HepG2 (cell line): Measurements from ENCODE around the gene NHERF2. TPM values are rescaled to one million over a fixed set of nuclear protein-coding genes. Genes with fewer than 3 reads are reported as not detected.

Source experiments
- ATAC-seq: fragments of 200-7000 bp; cut with Tn5 transposase; 3 replicates; pipeline ENCODE4 v1.9.1; 2020; ENCODE audit warnings: mild to moderate bottlenecking, moderate library complexity
- Bru-seq: library from RNA; stranded (reverse); fragments of 400-500 nt; gene quantifications from one replicate; lab custom pipeline; 2021; lab: Mats Ljungman, UMichigan
- BruChase-seq, 2 experiments: library from RNA; stranded (reverse); fragments of 400-500 nt; gene quantifications; one replicate each; lab custom pipeline; 2021; lab: Mats Ljungman, UMichigan
- BruUV-seq: library from RNA; stranded (reverse); fragments of 400-500 nt; replicated peaks from 2 replicates; lab custom pipeline; 2021; lab: Mats Ljungman, UMichigan
- CTCF ChIA-PET: fragments of 300-600 bp; formaldehyde crosslinking; extraction: SDS; loops from one replicate; lab custom pipeline; 2021; ENCODE audit warnings: low total read pairs, inconsistent platforms, low intra/inter-chr PET ratio; lab: Yijun Ruan, JAX
- POLR2A ChIA-PET: fragments of 350-600 bp; sonication (Branson Sonifier 250); formaldehyde crosslinking; loops from one replicate; lab custom pipeline; 2020; ENCODE audit warnings: antibody characterized with exemption, inconsistent platforms; lab: Yijun Ruan, JAX
- DNase-seq: peaks from one replicate; pipeline ENCODE4 v3.0.0-alpha.2; 2015; ENCODE audit warnings: low spot score
- FAIRE-seq: peaks from 3 replicates; lab custom pipeline; 2011; peaks lifted over from hg19 to GRCh38; lab: Jason Lieb, UNC
- H2AFZ ChIP-seq: one replicate; pipeline ENCODE4 v1.6.1; 2011; ENCODE audit warnings: low read length, inconsistent platforms
- H3K27ac ChIP-seq: fragments of 300-600 bp; 3 replicates; pipeline ENCODE4 v1.8.0; 2011; ENCODE audit warnings: mixed run types, mild to moderate bottlenecking, mixed read lengths, low read length, inconsistent platforms; ENCODE audit not compliant: insufficient read depth; ENCODE audit errors: extremely low read length
- H3K27me3 ChIP-seq, 2 experiments: fragments of 200-600 bp in 1 of 2; 2 replicates in 1 of 2; 3 replicates in 1 of 2; pipeline versions ENCODE4 v1.6.0 to v1.8.0; 2011; ENCODE audit warnings: low read length in 2 of 2, mild to moderate bottlenecking in 2 of 2, moderate library complexity in 2 of 2, inconsistent platforms in 1 of 2; ENCODE audit not compliant: insufficient read depth in 2 of 2, control insufficient read depth in 1 of 2
- H3K36me3 ChIP-seq, 2 experiments: fragments of 200-600 bp in 1 of 2; replicated peaks in 1 of 2; 2 replicates in 1 of 2; 3 replicates in 1 of 2; pipeline versions ENCODE4 v1.5.1 to v1.8.0; 2011; ENCODE audit warnings: low read length in 2 of 2, inconsistent platforms in 1 of 2; ENCODE audit not compliant: insufficient read depth in 2 of 2, control insufficient read depth in 1 of 2
- H3K4me1 ChIP-seq: 2 replicates; pipeline ENCODE4 v1.5.1; 2012; ENCODE audit warnings: low read length, inconsistent platforms; ENCODE audit not compliant: insufficient read depth
- H3K4me2 ChIP-seq: 2 replicates; pipeline ENCODE4 v1.6.0; 2011; ENCODE audit warnings: low read depth, low read length, inconsistent platforms
- H3K4me3 ChIP-seq, 3 experiments: fragments of 200-600 bp in 1 of 3; sonication (generic), shearing (Covaris generic) in 1 of 3; replicated peaks in 1 of 3; 2 replicates each; pipeline ENCODE4 v1.5.1; 2011 to 2016; ENCODE audit warnings: low read length in 3 of 3, inconsistent platforms in 2 of 3, low read depth in 2 of 3, mild to moderate bottlenecking in 2 of 3, control low read depth in 1 of 3, mixed read lengths in 1 of 3; ENCODE audit not compliant: insufficient read depth in 1 of 3
- H3K79me2 ChIP-seq: one replicate; pipeline ENCODE4 v1.6.1; 2011; ENCODE audit warnings: low read length, inconsistent platforms; ENCODE audit not compliant: insufficient read depth
- H3K9ac ChIP-seq: 2 replicates; pipeline ENCODE4 v1.6.0; 2011; ENCODE audit warnings: mild to moderate bottlenecking, low read depth, low read length, inconsistent platforms; ENCODE audit not compliant: insufficient read depth
- H3K9me3 ChIP-seq: 2 replicates; pipeline ENCODE4 v1.5.1; 2012; ENCODE audit warnings: mild to moderate bottlenecking, low read length
- H4K20me1 ChIP-seq: 2 replicates; pipeline ENCODE4 v1.6.0; 2011; ENCODE audit warnings: inconsistent platforms, mild to moderate bottlenecking, low read length, moderate library complexity; ENCODE audit not compliant: insufficient read depth
- BCL6 ChIP-seq: IDR thresholded peaks from 2 replicates; pipeline ENCODE4 v1.6.1; 2016; ENCODE audit warnings: missing genetic modification reagents, missing compliant biosample characterization
- KDM5A ChIP-seq: fragments of 200-600 bp; sonication (generic); IDR thresholded peaks from 2 replicates; pipeline ENCODE4 v1.7.0; 2018; ENCODE audit warnings: antibody characterized with exemption, mild to moderate bottlenecking, low read length, borderline replicate concordance
- MED13 ChIP-seq: sonication (generic); formaldehyde crosslinking; IDR thresholded peaks from 2 replicates; pipeline ENCODE4 v1.5.0; 2020; ENCODE audit warnings: missing genetic modification reagents
- PPARG ChIP-seq: conservative IDR thresholded peaks from 2 replicates; pipeline ENCODE4 v1.6.1; 2016; ENCODE audit warnings: missing biosample characterization, missing genetic modification reagents
- RBM22 ChIP-seq: fragments of 200-400 bp; formaldehyde crosslinking; optimal IDR thresholded peaks from 2 replicates; pipeline ENCODE3; 2017; ENCODE audit warnings: mild to moderate bottlenecking, low read length, moderate library complexity
- SATB2 ChIP-seq: sonication (generic); formaldehyde crosslinking; IDR thresholded peaks from 2 replicates; pipeline ENCODE4 v1.5.0; 2020; ENCODE audit warnings: missing genetic modification reagents
- SOX6 ChIP-seq, 2 experiments: fragments of 450-650 bp in 1 of 2; sonication (generic) in 1 of 2; formaldehyde crosslinking in 1 of 2; IDR thresholded peaks; 2 replicates each; pipeline versions ENCODE4 v1.4.0 to v1.6.1; 2017 to 2020; ENCODE audit warnings: antibody characterized with exemption in 1 of 2, mild to moderate bottlenecking in 1 of 2, missing genetic modification reagents in 1 of 2
- ZNF317 ChIP-seq: sonication (generic); formaldehyde crosslinking; IDR thresholded peaks from 2 replicates; pipeline ENCODE4 v1.5.0; 2020; ENCODE audit warnings: mild to moderate bottlenecking, missing genetic modification reagents
- ZNF501 ChIP-seq: sonication (generic); formaldehyde crosslinking; IDR thresholded peaks from 2 replicates; pipeline ENCODE4 v1.5.1; 2020; ENCODE audit warnings: mild to moderate bottlenecking, moderate library complexity, missing genetic modification reagents
- ZNF644 ChIP-seq: IDR thresholded peaks from 2 replicates; pipeline ENCODE4 v1.6.1; 2016; ENCODE audit warnings: low read depth
- WGBS: methylation state at CpG from one replicate; pipeline ENCODE4 v1.1.6; 2017; ENCODE audit warnings: low lambda C conversion rate; 5-methylcytosine and 5-hydroxymethylcytosine counted together
- in situ Hi-C: cut with HindIII; loops from 2 replicates; pipeline ENCODE4 v1.10.0; 2017; ENCODE audit warnings: low pct_unique_long_range_greater_than_20kb; ENCODE audit not compliant: extremely low pct_ligation_motif_present
- intact Hi-C: fragments of 100-400 bp; cut with micrococcal nuclease; formaldehyde crosslinking; loops from one replicate; pipeline ENCODE4 v1.10.0; 2022; ENCODE audit not compliant: unreplicated experiment
- long read RNA-seq, 2 experiments: library from RNA in 1 of 2; library from polyadenylated mRNA in 1 of 2; stranded (forward) in 1 of 2; unstranded in 1 of 2; transcript quantifications; one replicate each; pipeline ENCODE4 v2.0.0, GENCODE V29; 2019 to 2022
- polyA minus RNA-seq, 3 experiments: library from RNA; depleted of rRNA, polyadenylated mRNA; stranded (reverse); fragments of >200 nt; gene quantifications; 2 replicates each; pipeline ENCODE4 v1.2.3, GENCODE V29; 2011; ENCODE audit warnings: low replicate concordance in 1 of 3
- polyA plus RNA-seq, 8 experiments: library from polyadenylated mRNA; depleted of rRNA in 3 of 8; stranded (reverse) in 7 of 8; unstranded in 1 of 8; fragments of >200 nt; fragmentation: Illumina TruSeq in 4 of 8; extraction: Trizol in 4 of 8; gene quantifications; 2 replicates each; pipeline versions ENCODE4 v1.2.1 to v1.2.3, GENCODE V29; 2011 to 2016; ENCODE audit warnings: low read depth in 4 of 8, missing spikeins in 1 of 8, mixed read lengths in 1 of 8; ENCODE audit not compliant: insufficient read depth in 1 of 8
- total RNA-seq, 5 experiments: library from RNA; depleted of rRNA; stranded (reverse); fragments of >200 nt; fragmentation: Illumina TruSeq; extraction: Trizol; gene quantifications; 2 replicates each; pipeline ENCODE4 v1.2.3, GENCODE V29; 2016; ENCODE audit warnings: low read depth in 1 of 5
- TF ChIP-seq, protein P1 (sequence below): sonication (generic); formaldehyde crosslinking; IDR thresholded peaks from 2 replicates; pipeline ENCODE4 v1.4.0; 2020; ENCODE audit warnings: mild to moderate bottlenecking, missing genetic modification reagents
- TF ChIP-seq, protein P2 (sequence below): sonication (generic); formaldehyde crosslinking; IDR thresholded peaks from 2 replicates; pipeline ENCODE4 v1.5.1; 2020; ENCODE audit warnings: mild to moderate bottlenecking, missing genetic modification reagents, moderate library complexity
- TF ChIP-seq, protein P3 (sequence below): sonication (generic); formaldehyde crosslinking; IDR thresholded peaks from 2 replicates; pipeline ENCODE4 v1.8.0; 2022; ENCODE audit warnings: missing genetic modification reagents, low read depth, mild to moderate bottlenecking, borderline replicate concordance

The NHERF2 gene
- total RNA-seq (2016; rRNA removed; fragmentation: Illumina TruSeq; extraction: Trizol): 15.8 and 23.7 TPM in 2 replicates
- 17.2 and 21.7 TPM in 2 replicates for total RNA-seq (2016; cell fraction: cytosol; rRNA removed; fragmentation: Illumina TruSeq; extraction: Trizol; ENCODE audit: low read depth)
- 14.8 and 26.0 TPM in 2 replicates for total RNA-seq (2016; cell fraction: insoluble cytoplasmic fraction; rRNA removed; fragmentation: Illumina TruSeq; extraction: Trizol)
- total RNA-seq (2016; cell fraction: membrane; rRNA removed; fragmentation: Illumina TruSeq; extraction: Trizol): 42.5 and 44.6 TPM in 2 replicates
- 14.4 and 15.0 TPM in 2 replicates for total RNA-seq (2016; cell fraction: nucleus; rRNA removed; fragmentation: Illumina TruSeq; extraction: Trizol)
- polyA plus RNA-seq (2011; rRNA removed): 39.3 and 47.2 TPM in 2 replicates
- polyA plus RNA-seq (2011; cell fraction: cytosol; rRNA removed): 28.8 and 54.4 TPM in 2 replicates
- 94.7 and 105 TPM in 2 replicates for polyA plus RNA-seq (2011; cell fraction: nucleus; rRNA removed)
- polyA plus RNA-seq (2012): 25.8 and 38.7 TPM in 2 replicates
- 54.0 and 63.1 TPM in 2 replicates for polyA plus RNA-seq (2016; cell fraction: cytosol; fragmentation: Illumina TruSeq; extraction: Trizol; ENCODE audit: low read depth)
- polyA plus RNA-seq (2016; cell fraction: insoluble cytoplasmic fraction; fragmentation: Illumina TruSeq; extraction: Trizol; ENCODE audit: low read depth): 37.8 and 52.2 TPM in 2 replicates
- polyA plus RNA-seq (2016; cell fraction: membrane; fragmentation: Illumina TruSeq; extraction: Trizol; ENCODE audit: low read depth): 72.6 and 84.9 TPM in 2 replicates
- 53.4 and 59.6 TPM in 2 replicates for polyA plus RNA-seq (2016; cell fraction: nucleus; fragmentation: Illumina TruSeq; extraction: Trizol; ENCODE audit: insufficient read depth, low read depth)
- 6.8 and 36.4 TPM in 2 replicates for polyA minus RNA-seq (2011; rRNA and poly(A)+ RNA removed; ENCODE audit: low replicate concordance)
- 24.4 and 28.2 TPM in 2 replicates for polyA minus RNA-seq (2011; cell fraction: cytosol; rRNA and poly(A)+ RNA removed)
- polyA minus RNA-seq (2011; cell fraction: nucleus; rRNA and poly(A)+ RNA removed): 13.3 and 13.8 TPM in 2 replicates
- Bru-seq, nascent RNA: percentile 53 among the genes with signal in this experiment
- BruChase-seq, experiment 1, labeled RNA remaining after a 6-hour chase: percentile 64 among the genes with signal in this experiment
- BruChase-seq, experiment 2, labeled RNA remaining after a 2-hour chase: percentile 56 among the genes with signal in this experiment
- long read RNA-seq, experiment 1, transcript SLC9A3R2-201 (7 exons, 2,194 nt): major isoform, 9 of 23 reads
- long read RNA-seq, experiment 1, partial matches to known transcripts: 0 of 23 reads
- long read RNA-seq, experiment 1, other reads (novel, unspliced or antisense): 9 of 23 reads
- long read RNA-seq, experiment 2, transcript SLC9A3R2-205 (5 exons, 1,087 nt): minor isoform, 8 of 136 reads
- long read RNA-seq, experiment 2, transcript SLC9A3R2-202 (7 exons, 1,564 nt): minor isoform, 6 of 136 reads
- long read RNA-seq, experiment 2, transcript SLC9A3R2-201 (7 exons, 2,194 nt): major isoform, 66 of 136 reads
- long read RNA-seq, experiment 2, partial matches to known transcripts: 26 of 136 reads
- long read RNA-seq, experiment 2, other reads (novel, unspliced or antisense): 27 of 136 reads

DNA sequence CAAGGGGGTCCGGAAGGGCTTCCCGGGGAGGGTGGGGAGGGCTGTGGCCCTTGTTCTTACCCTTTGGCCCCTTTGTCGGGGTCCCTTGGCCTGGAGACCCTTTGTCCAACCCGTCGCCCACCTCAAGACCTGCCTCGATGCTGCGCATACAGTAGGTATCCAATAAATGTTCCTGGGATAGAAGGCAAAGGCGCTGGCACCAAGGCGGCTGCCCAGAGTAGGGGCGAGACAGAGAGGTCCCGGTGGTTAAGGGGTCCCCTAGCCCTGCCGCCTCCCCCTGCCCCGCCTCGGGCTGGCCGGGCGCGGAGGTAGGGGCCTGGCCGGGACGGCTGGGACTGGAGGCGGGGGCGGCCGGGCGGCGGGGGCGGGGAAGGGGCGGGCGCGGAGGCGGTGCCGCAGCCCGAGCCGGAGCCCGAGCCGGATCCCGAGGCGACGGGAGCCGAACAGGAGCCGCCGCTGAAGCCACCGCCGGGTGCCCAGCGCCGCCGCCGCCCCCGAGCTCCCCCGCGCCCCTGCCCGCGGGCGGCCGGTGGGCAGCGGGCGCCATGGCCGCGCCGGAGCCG, at the start of gene NHERF2:
TSS of gene NHERF2 (plus strand) at position 442 of the 563 bp plus-strand sequence. CDS start at position 546, 104 bp downstream.
- intact Hi-C loops (no loop called here), in situ Hi-C loops (no loop called here)
- Histone ChIP-seq H3K4me3 (peak within 1 kb of the TSS; percentile 59 to 79 (median 77)), H3K79me2 (peaks cover 3% of the 10 kb centered on the region), H2AFZ (no peak within 1 kb of the TSS), H3K4me1 (peaks cover 65% of the 10 kb centered on the region), H3K9me3 (no peaks in the 10 kb centered on the region), H3K4me2 (peak within 1 kb of the TSS; percentile 89), H4K20me1 (0 out of 2 replicates have a peak, but pooled peaks cover 7% of the 10 kb centered on the region), H3K9ac (peak within 1 kb of the TSS; percentile 60), H3K36me3 (no peaks in the 10 kb centered on the region), H3K27ac (no peak within 1 kb of the TSS), H3K27me3 (peaks cover 1 to 9% of the 10 kb centered on the region in 2 experiments; a peak in 2 of 5 replicates)
- 5% methylated on average over 8 of the region's 59 CpGs for WGBS
- no TSS peak for BruUV-seq
- POLR2A ChIA-PET: interaction anchor here (1.0 to 6.2 kb wide), 7 partner anchors 8 to 129 kb away, joined by 3 to 62 read pairs (median 7); partner anchors contain the start of genes NTHL1, TRAF7 and TSC2
- CTCF ChIA-PET: no interaction called here
- no peak; the same call in 2 of the 3 replicates for ATAC-seq
- no peak for DNase-seq
- no peak for FAIRE-seq
- TF ChIP-seq SOX6 (IDR thresholded peaks at IDR 0.05) (no peak), SOX6 (CRISPR knock-in tag; IDR thresholded peaks at IDR 0.05) (no peak), ZNF317 (CRISPR knock-in tag) (no peak), RBM22 (no peak), ZNF644 (no peak), BCL6 (CRISPR knock-in tag) (no peak), PPARG (CRISPR knock-in tag) (no peak), MED13 (CRISPR knock-in tag) (no peak), ZNF501 (CRISPR knock-in tag) (no peak), KDM5A (no peak), SATB2 (no peak)
- TF ChIP-seq, protein P1, sequence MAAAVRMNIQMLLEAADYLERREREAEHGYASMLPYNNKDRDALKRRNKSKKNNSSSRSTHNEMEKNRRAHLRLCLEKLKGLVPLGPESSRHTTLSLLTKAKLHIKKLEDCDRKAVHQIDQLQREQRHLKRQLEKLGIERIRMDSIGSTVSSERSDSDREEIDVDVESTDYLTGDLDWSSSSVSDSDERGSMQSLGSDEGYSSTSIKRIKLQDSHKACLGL: no peak
- TF ChIP-seq, protein P2, sequence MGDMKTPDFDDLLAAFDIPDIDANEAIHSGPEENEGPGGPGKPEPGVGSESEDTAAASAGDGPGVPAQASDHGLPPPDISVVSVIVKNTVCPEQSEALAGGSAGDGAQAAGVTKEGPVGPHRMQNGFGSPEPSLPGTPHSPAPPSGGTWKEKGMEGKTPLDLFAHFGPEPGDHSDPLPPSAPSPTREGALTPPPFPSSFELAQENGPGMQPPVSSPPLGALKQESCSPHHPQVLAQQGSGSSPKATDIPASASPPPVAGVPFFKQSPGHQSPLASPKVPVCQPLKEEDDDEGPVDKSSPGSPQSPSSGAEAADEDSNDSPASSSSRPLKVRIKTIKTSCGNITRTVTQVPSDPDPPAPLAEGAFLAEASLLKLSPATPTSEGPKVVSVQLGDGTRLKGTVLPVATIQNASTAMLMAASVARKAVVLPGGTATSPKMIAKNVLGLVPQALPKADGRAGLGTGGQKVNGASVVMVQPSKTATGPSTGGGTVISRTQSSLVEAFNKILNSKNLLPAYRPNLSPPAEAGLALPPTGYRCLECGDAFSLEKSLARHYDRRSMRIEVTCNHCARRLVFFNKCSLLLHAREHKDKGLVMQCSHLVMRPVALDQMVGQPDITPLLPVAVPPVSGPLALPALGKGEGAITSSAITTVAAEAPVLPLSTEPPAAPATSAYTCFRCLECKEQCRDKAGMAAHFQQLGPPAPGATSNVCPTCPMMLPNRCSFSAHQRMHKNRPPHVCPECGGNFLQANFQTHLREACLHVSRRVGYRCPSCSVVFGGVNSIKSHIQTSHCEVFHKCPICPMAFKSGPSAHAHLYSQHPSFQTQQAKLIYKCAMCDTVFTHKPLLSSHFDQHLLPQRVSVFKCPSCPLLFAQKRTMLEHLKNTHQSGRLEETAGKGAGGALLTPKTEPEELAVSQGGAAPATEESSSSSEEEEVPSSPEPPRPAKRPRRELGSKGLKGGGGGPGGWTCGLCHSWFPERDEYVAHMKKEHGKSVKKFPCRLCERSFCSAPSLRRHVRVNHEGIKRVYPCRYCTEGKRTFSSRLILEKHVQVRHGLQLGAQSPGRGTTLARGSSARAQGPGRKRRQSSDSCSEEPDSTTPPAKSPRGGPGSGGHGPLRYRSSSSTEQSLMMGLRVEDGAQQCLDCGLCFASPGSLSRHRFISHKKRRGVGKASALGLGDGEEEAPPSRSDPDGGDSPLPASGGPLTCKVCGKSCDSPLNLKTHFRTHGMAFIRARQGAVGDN: no peak
- TF ChIP-seq, protein P3, sequence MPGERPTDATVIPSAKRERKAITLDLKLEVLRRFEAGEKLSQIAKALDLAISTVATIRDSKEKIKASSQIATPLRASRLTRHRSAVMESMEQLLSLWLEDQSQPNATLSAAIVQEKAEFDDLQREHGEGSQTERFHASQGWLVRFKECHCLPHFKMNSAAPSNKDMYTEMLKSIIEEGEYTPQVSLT (CRISPR knock-in tag): no peak
